GM18502 (cell line): Measurements from ENCODE around the gene SH3GLB2.
"Not testable (repeated sequence)": the region's sequence is repeated elsewhere in the genome, so short reads cannot be mapped to it uniquely, and the experiment has no call there.

ENCODE experiments used
- ATAC-seq: cut with Tn5 transposase; IDR thresholded peaks from one replicate; pipeline ENCODE4 v1.9.1; 2021; ENCODE audit warnings: mild to moderate bottlenecking; ENCODE audit not compliant: unreplicated experiment, poor library complexity

Gene SH3GLB2

DNA sequence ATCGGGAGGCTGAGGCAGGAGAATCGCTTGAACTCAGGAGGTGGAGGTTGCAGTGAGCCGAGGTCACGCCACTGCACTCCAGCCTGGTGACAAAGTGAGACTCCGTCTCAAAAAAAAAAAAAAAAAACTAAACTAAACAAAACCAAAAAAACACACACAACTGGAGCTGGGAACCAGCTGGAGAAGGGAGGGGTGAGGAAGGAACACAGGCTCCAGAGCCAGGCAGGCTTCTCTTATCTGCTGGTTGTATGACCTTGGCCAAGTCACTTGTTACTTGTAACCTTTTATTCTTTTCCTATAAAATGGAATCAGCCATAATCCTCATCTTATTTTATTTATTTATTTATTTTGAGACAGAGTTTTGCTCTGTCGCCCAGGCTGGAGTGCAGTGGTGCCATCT lies 24.0 kb downstream of the SH3GLB2 start:
- not testable (repeated sequence) for ATAC-seq

DNA sequence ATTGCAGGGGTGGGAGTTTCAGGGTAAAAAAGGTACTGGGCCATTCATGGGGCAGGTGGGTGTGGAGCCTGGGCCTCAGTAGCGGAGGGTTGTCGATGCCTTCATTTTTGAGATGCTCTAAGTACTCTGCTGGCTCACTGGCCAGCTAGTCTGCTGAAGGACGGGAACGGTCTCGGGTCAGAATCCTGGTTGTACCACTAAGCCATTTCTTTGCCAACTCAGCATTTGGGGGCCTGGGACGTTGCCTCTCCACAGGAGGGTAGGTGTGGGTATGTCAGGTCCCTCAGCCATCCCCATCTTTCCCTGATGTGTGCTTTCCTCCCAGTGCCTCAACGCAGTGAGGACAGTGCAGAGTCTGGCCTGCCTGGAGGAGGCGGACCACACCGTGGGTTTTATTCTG lies 25.1 kb downstream of the SH3GLB2 start:
- no peak for ATAC-seq

DNA sequence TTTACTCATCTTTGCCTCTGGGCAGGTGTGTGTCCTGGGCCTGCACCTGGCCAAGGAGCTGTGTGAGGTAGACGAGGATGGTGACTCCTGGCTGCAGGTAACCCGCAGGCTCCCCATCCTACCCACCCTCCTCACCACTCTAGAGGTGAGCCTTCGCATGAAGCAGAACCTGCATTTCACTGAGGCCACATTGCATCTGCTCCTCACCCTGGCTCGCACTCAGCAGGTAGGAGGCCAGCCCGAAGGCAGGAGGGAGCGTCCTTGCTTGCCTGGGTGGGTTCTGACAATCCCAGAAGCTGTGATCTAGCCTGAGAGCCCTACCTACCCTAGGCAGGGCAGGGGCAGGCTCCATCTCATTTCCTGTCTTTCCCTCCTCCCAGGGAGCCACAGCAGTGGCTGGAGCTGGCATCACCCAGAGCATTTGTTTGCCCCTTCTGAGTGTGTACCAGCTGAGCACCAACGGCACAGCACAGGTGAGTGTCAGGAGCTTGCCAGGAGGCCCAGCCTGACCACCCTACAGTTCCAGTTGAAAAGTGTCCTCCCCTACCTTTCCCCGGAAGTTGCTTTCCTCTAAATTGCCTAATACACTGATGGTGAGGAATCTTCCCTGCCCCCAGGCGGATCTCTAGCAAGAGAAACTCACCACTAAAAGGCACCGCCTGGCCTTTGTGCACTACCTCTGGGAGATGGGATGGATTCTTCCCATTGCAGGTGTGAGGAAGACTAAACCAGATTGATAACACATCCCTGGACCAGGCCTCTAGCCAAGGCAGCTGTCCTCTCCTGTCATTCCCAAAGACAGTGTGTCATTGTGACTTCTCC lies 26.4 kb downstream of the SH3GLB2 start:
- ATAC-seq: no peak

DNA sequence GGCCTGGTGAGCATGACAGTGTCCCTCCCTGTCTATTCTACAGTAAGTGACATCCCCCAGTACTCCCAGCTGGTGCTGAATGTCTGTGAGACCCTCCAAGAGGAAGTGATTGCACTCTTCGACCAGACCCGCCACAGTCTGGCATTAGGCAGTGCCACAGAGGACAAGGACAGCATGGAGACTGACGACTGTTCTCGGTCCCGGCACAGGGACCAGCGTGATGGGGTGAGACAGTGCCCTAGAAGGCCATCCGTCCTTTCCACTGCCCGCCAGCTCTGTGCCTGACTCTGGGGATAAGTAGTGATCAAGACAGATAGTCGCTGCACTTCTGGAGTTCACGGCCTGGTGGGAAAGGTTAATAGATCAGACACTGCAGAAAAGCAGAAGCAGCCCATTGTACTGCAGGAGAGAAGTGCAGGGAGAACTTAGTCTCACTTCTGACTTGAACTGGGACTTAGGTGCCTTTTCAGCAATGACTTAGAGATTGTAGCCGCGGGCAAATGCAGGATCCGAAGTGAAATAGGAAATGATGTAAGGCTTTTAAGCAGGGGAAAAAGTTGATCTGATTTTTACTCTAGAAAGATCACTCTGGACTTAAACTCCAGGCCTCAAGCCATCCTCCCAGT lies 28.4 kb downstream of the SH3GLB2 start:
- ATAC-seq: no peak

DNA sequence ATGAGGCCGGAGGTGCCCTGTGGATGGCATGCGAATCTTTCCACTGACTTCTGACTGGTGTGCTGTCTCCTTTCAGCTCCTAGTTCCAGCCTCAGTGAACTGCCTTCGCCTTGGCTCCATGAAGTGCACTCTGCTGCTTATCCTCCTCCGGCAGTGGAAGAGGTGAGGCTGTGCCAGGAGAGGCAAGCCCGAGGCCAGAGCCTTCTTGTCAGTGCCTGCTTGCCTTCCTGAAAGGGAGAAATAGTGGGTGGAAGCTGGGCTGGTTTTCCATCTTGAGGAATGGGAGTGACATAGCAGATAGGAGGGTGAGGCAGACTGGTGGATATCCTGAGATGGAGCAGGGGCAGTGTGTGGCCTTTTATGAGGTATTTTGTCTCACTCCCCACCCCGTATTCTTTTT lies 29.7 kb downstream of the SH3GLB2 start:
- no peak for ATAC-seq

DNA sequence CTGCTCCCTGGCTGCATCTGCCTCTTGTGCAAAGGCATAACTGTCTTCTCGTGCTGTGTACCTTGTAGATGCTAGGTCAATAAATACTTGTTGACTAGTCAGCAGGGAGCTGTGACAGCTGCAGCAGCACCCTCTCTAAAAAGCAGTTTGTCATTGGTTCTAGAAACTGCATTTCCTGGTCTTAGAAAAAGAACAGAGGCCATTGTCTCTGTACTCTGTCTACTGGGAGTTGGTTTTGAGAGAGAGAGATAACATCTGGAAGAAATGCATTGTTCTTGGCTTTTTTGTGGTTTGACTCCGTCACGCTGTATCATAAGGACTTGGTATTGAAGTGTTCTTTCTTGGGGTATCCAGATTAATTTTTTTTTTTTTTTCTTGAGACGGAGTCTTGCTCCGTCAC lies 32.3 kb downstream of the SH3GLB2 start:
- ATAC-seq: no peak

DNA sequence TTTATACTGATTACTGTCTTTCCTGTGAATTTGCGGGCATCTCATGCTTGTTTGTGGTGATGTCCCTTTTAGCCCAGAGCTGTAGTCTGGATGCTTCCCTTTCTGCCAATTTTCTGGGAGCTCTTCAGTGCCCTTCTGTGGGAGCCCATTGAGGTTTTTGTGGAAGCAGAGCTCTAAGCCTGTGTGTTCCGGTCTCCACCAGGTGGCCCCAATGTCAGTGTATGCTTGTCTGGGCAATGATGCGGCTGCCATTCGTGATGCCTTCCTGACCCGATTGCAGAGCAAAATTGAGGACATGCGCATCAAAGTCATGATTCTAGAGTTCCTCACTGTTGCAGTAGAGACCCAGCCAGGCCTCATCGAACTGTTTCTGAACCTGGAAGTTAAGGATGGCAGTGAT lies 35.1 kb downstream of the SH3GLB2 start:
- no peak for ATAC-seq

DNA sequence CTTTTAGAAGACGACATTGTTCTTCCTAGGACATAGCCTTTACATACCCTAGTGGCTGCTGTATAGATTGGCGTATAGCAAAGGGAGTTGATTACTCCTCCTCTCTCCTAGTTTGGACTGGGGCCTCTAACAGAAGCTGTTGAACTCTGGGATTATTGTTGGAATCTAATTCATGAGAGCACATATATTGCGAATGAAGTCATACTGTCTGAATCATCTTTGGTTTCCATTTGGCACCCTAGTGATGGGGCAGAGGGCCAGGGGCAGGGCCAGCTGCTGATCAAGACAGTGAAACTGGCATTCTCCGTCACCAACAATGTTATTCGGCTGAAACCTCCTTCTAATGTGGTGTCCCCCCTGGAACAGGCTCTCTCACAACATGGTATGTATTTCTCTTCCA lies 40.3 kb downstream of the SH3GLB2 start:
- no peak for ATAC-seq

DNA sequence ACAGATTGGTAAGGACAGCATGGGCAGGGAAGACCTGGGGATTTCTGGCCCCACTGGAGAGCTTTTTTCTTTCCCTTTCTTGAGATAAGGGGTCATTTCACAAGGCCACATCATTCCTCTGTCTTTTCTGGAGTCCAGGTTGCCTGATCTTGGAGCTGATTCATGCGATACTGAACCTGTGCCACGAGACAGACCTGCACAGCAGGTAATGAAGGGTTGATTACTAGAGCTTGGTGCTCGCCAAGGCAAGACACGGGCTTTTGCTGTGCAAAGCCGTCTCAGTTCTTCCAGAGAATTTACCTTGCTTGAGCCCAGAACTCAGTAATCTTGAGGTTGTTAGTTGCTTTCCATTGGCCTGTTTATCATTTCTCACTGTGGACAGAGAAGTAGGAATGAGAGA lies 41.5 kb downstream of the SH3GLB2 start:
- ATAC-seq: no peak

DNA sequence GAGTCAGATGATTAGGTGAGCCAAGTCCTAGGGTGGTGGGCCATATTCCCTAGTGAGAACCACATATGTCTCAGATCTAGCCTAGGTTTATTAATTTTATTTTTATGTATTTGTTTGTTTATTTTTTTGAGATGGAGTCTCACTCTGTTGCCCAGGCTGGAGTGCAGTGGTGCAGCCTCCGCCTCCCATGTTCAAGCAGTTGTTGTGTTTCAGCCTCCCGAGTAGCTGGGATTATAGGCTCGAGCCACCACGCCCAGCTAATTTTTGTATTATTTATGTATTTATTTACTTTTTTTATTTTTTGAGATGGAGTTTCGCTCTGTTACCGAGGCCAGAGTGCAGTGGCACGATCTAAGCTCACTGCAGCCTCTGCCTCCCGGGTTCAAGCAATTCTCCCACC lies 44.6 kb downstream of the SH3GLB2 start:
- no peak for ATAC-seq

DNA sequence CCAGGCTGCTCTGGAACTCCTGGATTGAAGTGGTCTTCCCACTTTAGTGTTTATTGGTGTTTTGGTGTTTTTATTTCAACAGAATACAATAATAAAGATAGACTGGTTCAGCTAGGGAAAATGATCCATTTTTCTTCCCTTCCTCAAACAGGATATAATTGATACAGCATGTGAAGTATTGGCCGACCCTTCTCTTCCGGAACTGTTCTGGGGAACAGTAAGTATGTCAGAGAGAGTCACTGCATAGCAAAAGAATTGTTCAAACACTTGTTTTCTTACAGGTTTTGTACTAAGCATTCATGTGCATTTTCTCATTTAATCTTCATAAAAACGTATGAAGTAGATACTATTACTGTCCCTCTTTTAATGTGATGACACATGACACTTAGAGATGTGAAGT lies 49.0 kb downstream of the SH3GLB2 start:
- ATAC-seq: no peak

DNA sequence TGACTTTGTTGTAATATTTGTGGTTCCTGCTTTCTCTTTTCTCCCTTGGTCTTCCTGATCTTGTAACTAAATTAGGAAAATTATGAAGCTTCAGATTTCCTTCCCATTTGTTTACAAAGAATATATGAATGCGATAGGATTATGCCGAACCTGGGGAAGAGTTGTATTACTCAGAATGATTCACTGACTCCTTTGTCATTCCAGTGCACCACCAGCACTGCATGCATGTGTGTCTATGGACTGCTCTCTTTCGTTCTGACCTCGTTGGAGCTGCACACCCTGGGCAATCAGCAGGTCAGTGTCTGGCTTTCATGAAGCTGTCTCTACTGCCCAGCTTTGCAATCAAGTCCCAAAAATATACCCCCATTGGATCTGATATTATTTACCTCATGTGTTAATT lies 55.2 kb downstream of the SH3GLB2 start:
- ATAC-seq: no peak

DNA sequence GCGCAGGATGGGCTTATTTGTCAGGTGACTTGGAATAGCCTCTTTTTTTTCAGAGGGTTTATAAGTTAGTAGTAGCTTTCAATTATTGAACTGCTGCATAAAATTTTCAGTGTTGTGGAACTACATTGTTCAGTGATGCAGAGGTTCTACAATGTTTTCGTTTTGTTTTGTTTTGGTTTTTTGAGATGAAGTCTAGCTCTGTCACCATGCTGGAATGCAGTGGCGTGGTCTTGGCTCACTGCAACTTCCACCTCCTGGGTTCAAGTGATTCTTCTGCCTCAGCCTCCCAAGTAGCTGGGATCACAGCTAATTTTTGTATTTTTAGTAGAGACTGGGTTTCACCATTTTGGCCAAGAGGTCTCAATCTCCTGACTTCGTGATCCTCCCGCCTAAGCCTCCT lies 58.6 kb downstream of the SH3GLB2 start:
- ATAC-seq: no peak

DNA sequence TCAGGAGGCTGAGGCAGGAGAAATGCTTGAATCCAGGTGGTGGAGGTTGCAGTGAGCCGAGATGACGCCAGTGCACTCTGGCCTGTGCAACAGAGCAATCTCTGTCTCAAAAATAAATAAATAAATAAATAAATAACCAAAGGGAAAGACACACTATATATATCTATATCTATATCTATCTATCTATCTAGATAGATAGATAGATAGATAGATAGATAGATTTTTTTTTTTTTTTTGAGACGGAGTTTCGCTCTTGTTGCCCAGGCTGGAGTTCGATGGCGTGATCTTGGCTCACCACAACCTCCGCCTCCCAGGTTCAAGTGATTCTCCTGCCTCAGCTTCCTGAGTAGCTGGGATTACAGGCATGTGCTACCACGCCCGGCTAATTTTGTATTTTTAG lies 66.7 kb downstream of the SH3GLB2 start:
- ATAC-seq: not testable (repeated sequence)
